NCI-H2171 (cell line): ENCODE measurements around the gene BBS4.
"Not testable (repeated sequence)": the region's sequence is repeated elsewhere in the genome, so short reads cannot be mapped to it uniquely, and the experiment has no call there.

Experiments
- DNase-seq: peaks from one replicate; lab custom pipeline; 2025; lab: John Stamatoyannopoulos, UW

Gene BBS4

DNA sequence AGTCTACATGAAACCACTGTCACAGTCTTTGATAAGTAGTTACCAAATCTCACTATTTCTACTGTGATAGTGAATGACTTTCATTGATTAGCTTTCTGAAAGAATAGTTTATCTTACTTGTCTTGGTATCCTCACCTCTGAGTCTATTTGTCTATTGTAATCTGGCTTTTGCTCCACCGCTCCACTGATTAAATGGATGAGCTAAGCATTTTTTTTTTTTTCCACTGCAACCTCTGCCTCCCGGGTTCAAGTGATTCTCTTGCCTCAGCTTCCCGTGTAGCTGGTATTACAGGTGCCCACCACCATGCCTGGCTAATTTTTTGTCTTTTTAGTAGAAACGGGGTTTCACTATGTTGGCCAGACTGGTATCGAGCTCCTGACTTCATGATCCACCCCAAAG, 12.9 kb downstream of the BBS4 start:
- DNase-seq, result no peak

DNA sequence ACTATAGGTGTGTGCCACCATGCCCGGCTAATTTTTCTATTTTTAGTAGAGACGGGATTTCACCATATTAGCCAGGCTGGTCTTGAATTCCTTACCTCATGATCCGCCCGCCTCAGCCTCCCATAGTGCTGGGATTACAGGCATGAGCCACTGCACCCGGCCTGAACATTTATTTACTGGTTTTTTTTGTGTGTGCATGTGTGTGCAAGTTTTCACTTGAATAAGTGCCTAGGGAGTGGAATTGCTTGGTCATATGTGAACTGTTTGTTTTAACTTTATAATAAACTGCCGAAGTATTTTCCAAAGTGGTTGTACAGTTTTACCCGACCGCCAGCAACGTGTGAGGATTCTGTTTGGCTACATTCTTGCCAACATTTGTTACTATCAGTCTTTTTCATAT, 14.1 kb downstream of the BBS4 start:
- no peak for DNase-seq

DNA sequence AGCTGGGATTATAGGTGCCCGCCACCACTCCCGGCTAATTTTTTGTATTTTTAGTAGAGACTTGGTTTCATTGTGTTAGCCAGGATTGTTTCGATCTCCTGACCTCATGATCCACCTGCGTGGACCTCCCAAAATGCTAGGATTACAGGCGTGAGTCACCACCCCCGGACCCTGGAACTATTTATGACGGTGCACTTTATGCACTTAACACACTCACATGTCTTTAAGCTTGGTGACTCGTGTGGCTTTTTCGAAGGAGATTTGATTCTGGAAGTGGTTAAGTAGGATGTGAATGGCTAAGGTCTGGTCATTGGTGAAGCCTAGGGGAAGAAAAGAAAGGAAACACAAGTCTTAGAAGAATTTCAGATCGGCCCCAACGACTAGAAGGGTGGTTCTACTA, 20.3 kb downstream of the BBS4 start:
- DNase-seq, result no peak

DNA sequence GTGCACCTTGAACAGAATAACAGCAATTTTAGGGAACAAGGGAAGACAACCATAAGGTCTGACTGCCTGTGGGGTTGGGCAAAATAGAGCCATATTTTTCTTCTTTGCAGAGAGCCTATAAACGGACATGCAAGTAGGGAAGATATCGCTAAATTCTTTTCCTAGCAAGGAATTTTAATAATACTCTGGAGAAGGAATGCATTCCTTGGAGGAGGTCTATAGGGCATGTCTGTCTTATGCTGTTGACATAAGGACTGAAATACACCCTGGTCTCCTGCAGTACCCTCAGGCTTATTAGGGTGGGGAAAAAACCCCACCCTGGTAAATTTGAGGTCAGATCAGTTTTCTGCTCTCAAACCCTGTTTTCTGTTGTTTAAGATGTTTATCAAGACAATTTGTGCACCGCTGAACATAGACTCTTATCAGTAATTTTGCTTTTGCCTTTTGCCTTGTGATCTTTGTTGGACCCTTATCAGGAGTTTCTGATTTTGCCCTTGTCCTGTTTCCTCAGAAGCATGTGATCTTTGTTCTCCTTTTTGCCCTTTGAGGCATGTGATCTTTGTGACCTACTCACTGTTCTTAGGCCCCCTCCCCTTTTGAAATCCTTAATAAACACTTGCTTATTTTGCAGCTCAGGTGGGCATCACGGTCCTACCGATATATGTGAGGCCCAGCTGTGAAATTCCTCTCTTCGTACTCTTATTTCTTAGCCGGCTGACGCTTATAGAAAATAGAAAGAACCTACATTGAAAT, 22.7 kb downstream of the BBS4 start:
- DNase-seq, result not testable (repeated sequence)

DNA sequence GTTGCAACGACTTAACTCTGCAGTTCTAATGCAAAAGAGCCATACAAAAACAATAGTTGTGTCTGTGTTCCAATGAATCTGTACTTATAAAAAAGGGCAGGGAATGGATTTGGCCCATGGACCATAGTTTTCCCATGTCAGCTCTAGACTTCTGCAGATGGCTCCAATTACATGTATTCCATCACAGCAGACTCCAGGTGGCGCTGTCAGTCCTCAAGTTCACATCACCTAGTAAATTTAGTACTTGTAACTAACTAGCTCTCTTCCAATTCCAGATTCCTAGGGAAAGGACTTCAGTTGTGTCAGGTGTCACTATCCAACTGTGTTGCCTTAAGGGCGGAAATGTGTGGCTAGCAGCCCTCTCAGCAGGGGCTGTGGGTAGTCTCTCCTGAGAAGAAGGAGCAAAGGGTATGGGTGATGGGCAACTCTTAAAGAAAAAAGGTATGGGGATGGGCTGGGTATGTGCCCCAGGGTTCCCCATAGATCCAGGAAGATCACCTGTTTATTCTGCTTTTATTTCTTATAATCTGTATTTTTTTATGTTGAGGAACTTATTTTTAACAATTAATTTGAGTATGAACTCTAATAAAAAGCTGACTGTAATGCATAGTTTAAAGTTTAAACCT, 36.2 kb downstream of the BBS4 start:
- peak; percentile 62 for DNase-seq

DNA sequence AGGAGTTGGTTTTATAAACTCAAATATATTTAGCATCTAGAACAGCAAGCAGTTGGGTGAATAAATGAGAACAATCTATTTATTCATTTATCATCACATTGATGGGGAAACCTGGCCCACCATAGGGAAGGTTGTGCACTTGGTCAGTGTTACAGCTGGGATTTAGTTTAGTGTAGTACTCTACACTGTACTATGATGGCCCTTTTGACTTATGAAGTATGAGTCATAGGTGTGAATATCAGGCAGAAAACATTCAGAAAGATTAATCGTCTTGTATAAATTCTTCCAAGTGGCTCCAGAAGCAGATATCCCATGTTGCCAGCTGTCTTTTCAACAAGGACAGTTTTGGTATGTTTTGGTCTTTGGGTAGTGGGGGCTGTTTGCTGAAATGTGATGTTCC, 38.0 kb downstream of the BBS4 start:
- no peak for DNase-seq

DNA sequence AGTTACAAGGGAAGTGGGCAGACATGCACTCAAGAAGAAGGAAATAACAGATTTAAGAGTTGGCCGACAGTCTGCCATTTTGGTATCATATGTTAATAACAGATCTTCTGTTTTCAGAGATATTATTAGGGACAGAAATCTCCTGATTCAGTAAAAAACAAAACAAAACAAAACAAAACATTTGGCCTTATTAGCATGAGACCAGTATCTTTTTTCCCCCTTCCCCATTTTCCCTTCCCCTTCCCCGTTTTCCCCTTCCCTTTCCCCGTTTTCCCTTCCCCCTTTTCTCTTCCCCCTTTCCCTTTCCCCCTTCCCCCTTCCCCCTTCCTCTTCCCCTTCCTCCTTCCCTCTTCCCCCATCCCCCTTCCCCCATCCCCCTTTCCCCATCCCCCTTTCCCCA, 39.4 kb downstream of the BBS4 start:
- DNase-seq, result no peak

DNA sequence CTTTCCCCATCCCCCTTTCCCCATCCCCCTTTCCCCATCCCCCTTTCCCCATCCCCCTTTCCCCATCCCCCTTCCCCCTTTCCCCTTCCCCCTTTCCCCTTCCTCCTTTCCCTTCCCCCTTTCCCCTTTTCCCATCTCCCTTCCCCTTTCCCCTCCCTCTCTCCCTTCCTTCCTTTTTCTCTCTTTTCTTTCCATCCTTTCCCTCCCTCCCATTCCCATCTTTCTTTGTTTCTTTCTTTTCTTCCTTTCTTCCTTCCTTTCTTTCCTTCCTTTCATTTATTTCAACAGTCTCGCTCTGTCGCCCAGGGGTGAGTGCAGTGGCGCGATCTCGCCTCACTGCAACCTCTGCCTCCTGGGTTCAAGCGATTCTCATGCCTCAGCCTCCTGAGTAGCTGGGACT, 39.8 kb downstream of the BBS4 start:
- DNase-seq, result not testable (repeated sequence)

DNA sequence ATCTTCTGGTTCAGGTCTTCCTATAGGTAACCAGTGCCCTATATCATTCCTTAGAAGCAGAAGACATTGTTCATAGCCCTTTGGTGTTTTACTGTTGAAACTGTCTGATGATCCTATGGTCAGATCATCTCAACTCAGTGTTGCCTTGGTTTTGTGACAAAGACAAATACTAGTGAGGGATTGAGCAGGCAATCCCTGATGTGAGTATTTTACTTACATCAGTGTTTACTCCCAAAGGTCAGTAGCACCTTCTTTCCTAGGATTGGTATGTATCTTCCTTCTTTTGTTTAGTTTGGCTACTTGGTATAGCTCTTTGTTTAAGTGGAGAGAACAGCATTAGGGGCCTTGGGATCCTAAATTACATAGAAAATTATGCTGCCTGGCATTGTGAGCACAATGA, 41.1 kb downstream of the BBS4 start:
- DNase-seq, result no peak

DNA sequence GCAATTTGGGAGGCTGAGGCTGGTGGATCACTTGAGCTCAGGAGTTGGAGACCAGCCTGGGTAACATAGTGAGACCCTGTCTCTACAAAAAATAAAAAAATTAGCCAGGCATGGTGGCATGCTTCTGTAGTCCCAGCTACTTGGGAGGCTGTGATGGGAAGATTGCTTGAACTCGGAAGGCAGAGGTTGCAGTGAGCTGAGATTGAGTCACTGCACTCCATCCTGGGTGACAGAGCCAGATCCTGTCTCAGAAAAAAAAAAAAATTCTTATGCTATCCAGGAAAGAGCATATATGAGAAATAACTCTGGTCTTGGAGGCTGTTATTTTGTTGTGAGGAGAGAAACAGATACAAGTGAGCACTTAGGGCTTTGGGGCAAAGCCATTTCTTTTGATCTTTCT, 42.2 kb downstream of the BBS4 start:
- not testable (repeated sequence) for DNase-seq

DNA sequence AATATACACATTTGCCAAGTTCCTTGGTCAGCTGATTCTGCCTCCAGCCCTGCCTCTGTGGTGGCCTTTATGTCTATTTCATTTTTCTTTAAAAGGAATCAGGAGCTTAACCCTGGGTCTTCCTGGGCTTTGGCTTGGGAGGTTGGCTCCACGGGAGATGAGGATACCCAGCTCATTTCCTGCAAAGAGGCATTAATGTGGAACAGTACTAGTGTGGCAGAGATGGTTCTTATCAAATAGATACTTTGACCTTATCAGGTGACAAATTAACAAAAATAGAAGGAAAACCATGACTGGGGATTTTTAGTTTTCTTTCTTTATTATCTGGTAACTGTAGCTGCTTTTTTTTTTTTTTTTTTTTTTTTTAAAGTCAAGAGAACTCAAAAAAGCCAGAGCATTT, 42.8 kb downstream of the BBS4 start:
- DNase-seq, result no peak

DNA sequence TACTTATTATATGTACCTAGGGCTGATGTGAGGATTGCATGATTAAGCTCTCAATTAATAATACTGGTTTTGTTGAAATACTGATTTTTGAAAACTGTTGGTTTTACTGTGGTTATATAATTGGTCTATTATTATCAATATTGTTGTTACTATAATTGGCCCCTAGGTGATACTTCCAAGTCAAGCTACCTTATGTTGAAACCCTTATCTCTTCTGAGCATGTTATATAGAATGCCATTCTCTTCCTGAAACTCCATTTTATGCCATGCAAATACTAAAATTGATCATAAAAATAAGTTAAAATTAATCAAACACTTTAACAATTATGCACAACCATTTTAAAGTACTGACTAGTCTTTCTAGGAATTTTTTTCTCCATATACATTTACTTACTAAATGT, 46.1 kb downstream of the BBS4 start:
- DNase-seq, result no peak

DNA sequence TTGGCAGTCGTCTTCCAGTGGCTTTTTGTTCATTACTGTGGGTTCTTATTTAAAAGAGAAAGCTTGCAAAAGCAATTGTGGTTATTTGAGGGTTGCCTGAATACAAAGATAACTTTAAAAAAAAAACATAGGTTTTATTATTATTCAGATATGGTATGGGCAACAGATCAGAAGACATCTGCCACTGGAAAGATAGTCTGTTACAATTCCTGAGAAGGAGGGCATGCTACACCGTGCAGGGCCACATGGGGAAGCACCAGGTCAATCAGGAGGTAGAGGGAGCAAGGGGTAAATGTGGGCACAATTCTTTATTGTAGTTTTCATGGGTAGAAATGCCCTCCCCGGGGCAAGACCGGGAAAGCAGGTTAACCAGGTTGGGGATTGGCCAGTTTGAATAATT, 46.5 kb downstream of the BBS4 start:
- DNase-seq, result no peak

DNA sequence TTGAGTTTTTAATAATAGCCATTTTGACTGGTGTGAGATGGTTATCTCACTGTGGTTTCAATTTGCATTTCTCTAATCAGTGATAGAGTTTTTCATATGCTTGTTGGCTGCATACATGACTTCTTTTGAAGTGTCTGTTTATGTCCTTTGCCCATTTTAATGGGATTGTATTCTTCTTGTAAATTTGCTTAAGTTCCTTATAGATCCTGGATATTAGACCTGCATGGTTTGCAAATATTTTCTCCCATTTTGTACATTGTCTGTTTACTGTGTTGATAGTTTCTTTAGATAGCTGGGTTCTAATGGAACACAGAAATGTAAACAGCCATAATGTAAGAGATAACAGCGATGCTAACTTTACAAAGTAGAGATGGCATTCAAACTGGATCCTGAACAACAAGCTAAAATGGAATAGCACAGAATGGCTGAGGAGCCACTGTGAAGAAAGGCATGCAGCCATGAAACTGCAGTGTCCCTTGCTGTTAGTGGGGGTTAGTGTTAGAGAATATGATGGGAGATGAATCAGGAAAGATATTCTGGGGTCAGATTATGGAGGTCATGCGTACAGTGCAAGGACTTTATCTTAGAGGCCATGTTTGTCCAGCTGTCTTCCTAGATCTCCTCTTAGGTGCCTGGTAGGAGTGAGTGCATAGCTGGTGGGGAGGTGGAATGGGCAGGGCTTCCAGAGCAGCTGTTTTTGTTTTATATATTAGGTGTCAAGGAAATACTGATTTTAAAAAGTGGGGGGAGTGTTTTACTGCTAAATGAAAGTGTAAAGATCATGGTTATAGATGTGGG, 48.1 kb downstream of the BBS4 start:
- no peak for DNase-seq

DNA sequence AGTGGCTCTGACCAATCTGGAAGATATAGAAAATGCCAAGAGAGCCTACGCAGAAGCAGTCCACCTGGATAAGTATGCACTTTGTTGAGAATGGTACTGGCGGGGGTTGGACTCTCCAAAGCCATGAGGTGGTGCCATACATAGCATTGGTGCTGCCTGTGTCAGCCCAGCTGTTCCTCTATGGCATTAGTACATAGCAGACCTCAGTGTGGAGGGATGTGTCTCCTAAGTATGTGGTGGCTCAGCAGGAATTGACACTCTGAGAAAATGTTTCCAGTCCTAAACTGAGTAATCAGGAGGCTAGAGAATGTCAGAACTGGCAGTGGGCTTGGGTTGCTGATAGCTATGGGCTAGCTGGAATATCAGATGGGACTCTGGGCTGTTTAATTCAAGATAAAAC, 49.1 kb downstream of the BBS4 start:
- no peak for DNase-seq

DNA sequence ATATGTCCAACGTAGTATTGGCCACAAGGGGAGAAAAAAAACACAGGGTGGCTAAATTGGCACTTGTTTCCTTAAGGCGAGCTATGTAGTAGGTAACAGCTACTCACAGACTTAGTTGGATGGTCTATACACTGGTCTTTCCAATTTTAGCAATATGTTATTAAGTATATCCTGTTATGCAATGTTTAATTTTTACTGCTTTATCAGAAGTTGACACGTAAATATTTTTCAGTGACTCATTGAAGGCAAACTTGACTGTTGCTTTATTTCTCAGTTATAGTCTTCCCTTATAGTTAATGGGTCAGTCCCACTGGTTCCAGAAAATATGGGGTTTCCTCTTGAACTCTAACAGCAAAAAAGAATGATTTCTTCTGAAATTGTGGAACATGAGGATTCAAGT, 51.1 kb downstream of the BBS4 start:
- DNase-seq, result no peak

DNA sequence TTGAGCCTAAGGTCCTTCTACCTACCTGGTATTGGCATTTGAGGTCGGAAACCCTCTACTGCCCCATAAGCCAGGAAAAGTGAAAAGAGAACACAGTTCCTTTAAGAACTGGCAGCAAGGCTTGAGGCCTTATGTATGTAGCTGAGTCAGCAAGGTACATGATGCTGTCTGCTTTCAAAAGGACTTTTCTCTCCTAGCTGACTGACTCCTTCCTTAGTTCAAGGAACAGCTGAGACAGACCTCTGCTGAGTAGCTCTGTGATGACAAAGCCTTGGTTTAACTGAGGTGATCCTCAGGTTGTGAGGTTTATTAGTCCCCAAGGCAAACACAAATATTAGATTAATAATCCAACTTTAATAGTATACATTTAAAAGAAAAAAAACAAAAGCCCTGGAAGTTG, 51.7 kb downstream of the BBS4 start:
- DNase-seq, result no peak

DNA sequence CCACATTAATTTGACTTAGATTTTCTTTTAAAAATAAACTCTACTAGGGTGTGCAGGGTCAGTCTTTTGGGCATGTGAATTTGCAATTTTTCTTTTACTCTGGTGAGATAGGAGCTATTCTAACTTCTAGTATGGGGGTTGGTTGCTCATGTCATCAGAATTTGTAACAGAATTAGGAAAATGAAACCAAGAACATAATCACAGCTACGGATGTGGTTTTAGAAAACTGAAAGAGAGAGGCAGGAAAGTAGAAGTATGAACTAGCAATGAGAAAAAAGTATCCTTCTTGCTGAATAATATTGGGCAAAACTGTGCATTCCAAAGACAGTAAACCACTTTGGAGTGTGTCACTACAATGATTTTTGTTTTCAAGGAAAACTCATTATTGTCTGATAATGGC, 54.2 kb downstream of the BBS4 start:
- DNase-seq, result no peak

DNA sequence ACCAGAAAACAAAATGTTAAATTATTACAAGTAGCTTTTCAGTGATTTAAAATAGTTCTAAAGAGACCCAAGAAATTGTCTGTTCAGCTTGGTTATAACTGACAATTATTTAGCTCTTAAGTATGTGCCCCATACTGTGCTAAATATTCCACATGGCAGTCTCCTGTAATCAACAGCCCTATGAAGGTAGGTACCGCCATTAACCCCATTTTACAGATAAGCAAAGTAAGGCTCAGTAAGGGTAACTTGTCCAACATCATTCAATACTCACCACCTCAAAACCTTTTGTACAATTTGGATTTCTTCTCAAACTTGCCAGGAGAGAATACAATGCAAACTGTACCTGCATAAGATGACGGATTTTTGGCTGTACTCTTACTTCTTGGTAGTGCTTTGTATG, 63.7 kb downstream of the BBS4 start:
- no peak for DNase-seq

DNA sequence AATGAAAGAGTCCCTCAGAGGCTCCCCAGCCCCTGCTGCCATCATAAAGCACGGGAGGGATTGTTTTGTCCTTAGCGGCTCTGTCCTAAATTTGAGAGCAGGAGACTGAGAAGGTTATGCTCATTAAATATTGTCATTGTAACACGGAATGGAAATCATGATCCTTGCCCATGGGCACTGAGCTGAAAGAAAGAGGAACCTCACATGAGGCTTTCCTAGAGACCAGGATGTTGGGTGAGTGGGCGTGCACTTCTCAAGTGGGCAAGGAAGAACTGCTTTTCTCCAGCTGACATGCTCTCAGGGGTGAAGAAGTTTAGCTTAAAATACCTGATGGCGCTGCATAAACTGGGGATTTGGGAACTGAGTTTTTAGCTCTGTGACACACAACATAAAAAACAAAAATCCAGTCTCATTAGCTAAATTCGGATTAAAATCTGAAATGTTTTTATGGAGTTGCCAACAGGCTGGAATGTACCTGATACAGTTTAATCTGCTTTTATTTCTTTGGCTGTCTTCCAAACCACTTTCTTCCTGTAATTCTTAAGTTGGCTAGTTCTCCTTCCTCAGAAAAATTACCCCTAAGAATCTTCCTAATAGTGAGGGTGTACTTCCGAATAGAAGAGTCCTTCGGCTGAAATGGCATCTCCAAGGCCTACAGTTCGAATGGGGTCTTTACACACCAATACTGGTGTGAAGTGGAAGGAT, 65.9 kb downstream of the BBS4 start:
- no peak for DNase-seq

DNA sequence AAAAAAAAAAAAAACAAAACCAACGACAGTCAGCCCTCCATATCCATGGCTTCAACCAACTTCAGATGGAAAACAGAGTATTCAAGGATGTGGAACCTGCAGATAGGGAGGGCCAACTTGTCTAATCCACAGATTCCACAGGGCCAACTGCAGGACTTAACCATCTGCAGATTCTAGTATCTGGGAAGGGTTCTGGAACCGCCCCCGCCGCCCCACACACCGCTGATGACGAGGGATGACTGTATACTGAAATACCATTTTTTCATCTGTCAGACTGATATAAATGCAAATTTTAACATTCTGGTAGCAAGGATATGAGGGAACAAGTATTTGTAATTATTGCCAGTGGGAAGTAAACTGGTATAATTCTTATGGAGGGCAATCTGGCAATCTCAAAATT, 68.1 kb downstream of the BBS4 start:
- no peak for DNase-seq

DNA sequence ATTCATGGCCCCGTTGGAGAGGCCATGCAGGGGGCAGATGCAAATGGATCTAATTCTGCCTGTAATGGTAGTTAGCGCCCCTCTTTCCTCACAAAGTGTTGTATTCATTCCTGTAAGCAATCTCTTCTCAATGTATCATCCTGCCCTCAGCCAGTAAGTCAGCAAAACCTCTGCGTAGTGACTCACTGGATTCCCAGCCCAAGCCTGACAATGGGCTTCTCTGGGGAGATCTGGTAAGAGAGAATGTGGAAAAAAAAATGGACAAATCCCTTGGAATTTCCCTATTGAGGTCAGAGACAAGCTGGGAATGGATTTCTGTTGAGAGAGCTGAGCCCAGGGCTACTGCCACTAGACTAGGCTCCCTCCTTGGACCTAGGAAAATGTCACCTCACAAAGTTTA, 72.2 kb downstream of the BBS4 start:
- no peak for DNase-seq
